ENCODE data around the gene MYL7.
A peak's percentile ranks its signal among the peaks of the same experiment; 100 is the strongest.
"Not testable (repeated sequence)": the region's sequence is repeated elsewhere in the genome, so short reads cannot be mapped to it uniquely, and the experiment has no call there.

Gene MYL7

GRCh38 chr7:44141221-44141850 lies at the start of gene MYL7:
MYL7 (minus strand) TSS chr7:44141332; CDS start chr7:44141305, 27 bp downstream.
- DNase-seq = no peak

- DNase-seq = no peak
Measured at GRCh38 chr7:44189993-44190872, 49.1 kb upstream of the MYL7 start.

- no peak for DNase-seq
Measured at GRCh38 chr7:44189286-44189992, 48.3 kb upstream of the MYL7 start, which contains the start of gene GCK. GCK (minus strand) TSS chr7:44189439; CDS start chr7:44188953, 486 bp downstream.

GRCh38 chr7:44188480-44189225 lies 47.5 kb upstream of the MYL7 start:
- DNase-seq = no peak

- no peak for DNase-seq
Measured at GRCh38 chr7:44187636-44188416, 46.7 kb upstream of the MYL7 start.

GRCh38 chr7:44186736-44187135 lies 45.6 kb upstream of the MYL7 start:
- DNase-seq = no peak

- DNase-seq = no peak
Measured at GRCh38 chr7:44185729-44186128, 44.6 kb upstream of the MYL7 start.

- no peak for DNase-seq
Measured at GRCh38 chr7:44184873-44185446, 43.8 kb upstream of the MYL7 start.

GRCh38 chr7:44184206-44184872 lies 43.2 kb upstream of the MYL7 start:
- DNase-seq = no peak

GRCh38 chr7:44183386-44183785 lies 42.3 kb upstream of the MYL7 start:
- peak in 1 of 2 donors; percentile 20 for DNase-seq

- DNase-seq = no peak
Measured at GRCh38 chr7:44182827-44183226, 41.7 kb upstream of the MYL7 start.

- DNase-seq = no peak
Measured at GRCh38 chr7:44180631-44181030, 39.5 kb upstream of the MYL7 start.

- DNase-seq = no peak
Measured at GRCh38 chr7:44177570-44178131, 36.5 kb upstream of the MYL7 start.

- DNase-seq = no peak
Measured at GRCh38 chr7:44176486-44176885, 35.4 kb upstream of the MYL7 start.

GRCh38 chr7:44175730-44176129 lies 34.6 kb upstream of the MYL7 start:
- no peak for DNase-seq

GRCh38 chr7:44174694-44174948 lies 33.5 kb upstream of the MYL7 start:
- DNase-seq = not testable (repeated sequence)

GRCh38 chr7:44173911-44174693 lies 33.0 kb upstream of the MYL7 start:
- no peak for DNase-seq

- DNase-seq = no peak
Measured at GRCh38 chr7:44172803-44173424, 31.8 kb upstream of the MYL7 start.

GRCh38 chr7:44172352-44172751 lies 31.2 kb upstream of the MYL7 start:
- DNase-seq = no peak

GRCh38 chr7:44171901-44172300 lies 30.8 kb upstream of the MYL7 start:
- not testable (repeated sequence) for DNase-seq

Data from activated CD4-positive, alpha-beta T cell treated with anti-CD3 and anti-CD28 coated beads for 4 hours (primary cell).